ENCODE measurements around the gene MAPK10. TPM values are rescaled to one million over a fixed set of nuclear protein-coding genes. Genes with fewer than 3 reads are reported as not detected.

MAPK10 gene
- not detected in 2 replicates for total RNA-seq (2014; rRNA removed; shearing (Covaris generic))
- 26.0 and 32.0 TPM in 2 replicates for total RNA-seq (2022)
- percentile 52 among the genes with signal in this experiment for Bru-seq, nascent RNA
- percentile 47 among the genes with signal in this experiment for BruChase-seq, experiment 1, labeled RNA remaining after a 6-hour chase
- percentile 52 among the genes with signal in this experiment for BruChase-seq, experiment 2, labeled RNA remaining after a 2-hour chase
- long read RNA-seq, full-length matches to known transcripts, result 15 of 20 reads
- long read RNA-seq, partial matches to known transcripts, result 1 of 20 reads
- long read RNA-seq, other reads (novel, unspliced or antisense), result 4 of 20 reads

DNA sequence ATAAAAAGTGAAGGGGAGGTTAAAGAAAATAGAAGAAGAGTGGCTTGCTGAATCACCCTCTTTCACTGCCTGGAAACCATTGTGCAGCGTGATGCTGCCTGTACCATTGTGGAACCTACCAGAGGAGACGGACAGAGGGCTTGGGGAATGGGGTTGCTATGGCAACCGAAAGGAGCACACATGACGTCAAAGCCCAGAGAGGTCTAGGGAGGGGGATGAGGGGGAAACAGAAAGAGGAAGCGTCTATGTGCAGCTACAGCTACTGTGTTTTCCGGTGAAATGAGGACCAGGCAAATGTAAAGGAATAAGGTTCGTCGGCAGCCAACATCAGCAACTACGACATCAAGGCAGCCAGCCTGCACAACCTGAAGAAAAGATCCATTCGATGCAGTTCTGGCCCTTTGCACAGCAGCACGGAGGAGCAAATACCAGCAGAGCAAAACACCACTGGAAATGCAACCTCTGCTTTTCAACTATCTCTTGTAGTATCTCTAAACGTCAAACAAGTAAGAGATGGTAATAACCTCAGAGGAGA is at the start of gene MAPK10:
Gene MAPK10, minus strand, starts transcription at position 110 of the 535 bp plus-strand sequence.
- Histone ChIP-seq H4K20me1 (ENCODE audit: insufficient read depth, low read length) (no peaks in the 10 kb centered on the region), H3K4me1 (ENCODE audit: insufficient read depth, low read length, poor library complexity, severe bottlenecking) (peaks cover 13% of the 10 kb centered on the region), H3K9me3 (ENCODE audit: low read length) (no peaks in the 10 kb centered on the region), H3K36me3 (ENCODE audit: insufficient read depth, low read length) (no peaks in the 10 kb centered on the region), H3K4me2 (ENCODE audit: low read length) (peak within 1 kb of the TSS; percentile 63), H3K79me2 (ENCODE audit: insufficient read depth, low read depth, low read length) (no peaks in the 10 kb centered on the region), H3K4me3 (ENCODE audit: low read depth, low read length, poor library complexity, severe bottlenecking) (peak within 1 kb of the TSS; percentile 45), H3K27ac (ENCODE audit: low read depth, low read length, poor library complexity, severe bottlenecking) (no peak within 1 kb of the TSS), H2AFZ (ENCODE audit: low read length) (peak within 1 kb of the TSS; percentile 74), H3K9me2 (ENCODE audit: insufficient read depth, low read length) (no peaks in the 10 kb centered on the region)
- ChIA-PET CTCF (ENCODE audit: unreplicated experiment) (interaction anchor here (0.6 kb wide), 1 partner anchor 106 kb away, joined by 5 read pairs; no protein-coding TSS in a partner anchor), POLR2A (interaction anchor here (0.7 to 2.1 kb wide), 5 partner anchors 38 to 592 kb away, joined by 3 to 5 read pairs (median 3); no protein-coding TSS in a partner anchor)
- peak; percentile 87 for DNase-seq (ENCODE audit: low spot score)
- TF ChIP-seq CTCF (conservative IDR thresholded peaks at IDR 0.05; ENCODE audit: low read length), result no peak
- no peak for TF ChIP-seq EZH2phosphoT487 (IDR thresholded peaks at IDR 0.05; ENCODE audit: borderline replicate concordance, low read depth, low read length)
- BruUV-seq (replicated peaks), result no TSS peak
- intact Hi-C loops (cut with micrococcal nuclease; ENCODE audit: unreplicated experiment), result loop anchor here (2.0 kb wide), 2 partner anchors 65 to 79 kb away; no protein-coding TSS in a partner anchor

GRCh38 chr4:86403575-86403974 is 43.7 kb upstream of the MAPK10 start:
- Histone ChIP-seq H4K20me1 (ENCODE audit: insufficient read depth, low read length) (no peaks in the 10 kb centered on the region), H3K9me2 (ENCODE audit: insufficient read depth, low read length) (no peaks in the 10 kb centered on the region), H3K27ac (ENCODE audit: low read depth, low read length, poor library complexity, severe bottlenecking) (no peak overlapping the region), H3K4me3 (ENCODE audit: low read depth, low read length, poor library complexity, severe bottlenecking) (no peak overlapping the region), H3K4me1 (ENCODE audit: insufficient read depth, low read length, poor library complexity, severe bottlenecking) (no peaks in the 10 kb centered on the region), H3K4me2 (ENCODE audit: low read length) (no peak overlapping the region), H3K36me3 (ENCODE audit: insufficient read depth, low read length) (no peaks in the 10 kb centered on the region), H3K79me2 (ENCODE audit: insufficient read depth, low read depth, low read length) (no peaks in the 10 kb centered on the region), H3K9me3 (ENCODE audit: low read length) (no peaks in the 10 kb centered on the region), H2AFZ (ENCODE audit: low read length) (no peak overlapping the region)
- BruUV-seq (replicated peaks), result no TSS peak
- intact Hi-C loops (cut with micrococcal nuclease; ENCODE audit: unreplicated experiment), result no loop called here
- TF ChIP-seq CTCF (conservative IDR thresholded peaks at IDR 0.05; ENCODE audit: low read length) (no peak), EZH2phosphoT487 (IDR thresholded peaks at IDR 0.05; ENCODE audit: borderline replicate concordance, low read depth, low read length) (no peak)
- ChIA-PET POLR2A (no interaction called here), CTCF (ENCODE audit: unreplicated experiment) (no interaction called here)
- DNase-seq (ENCODE audit: low spot score), result no peak

DNA sequence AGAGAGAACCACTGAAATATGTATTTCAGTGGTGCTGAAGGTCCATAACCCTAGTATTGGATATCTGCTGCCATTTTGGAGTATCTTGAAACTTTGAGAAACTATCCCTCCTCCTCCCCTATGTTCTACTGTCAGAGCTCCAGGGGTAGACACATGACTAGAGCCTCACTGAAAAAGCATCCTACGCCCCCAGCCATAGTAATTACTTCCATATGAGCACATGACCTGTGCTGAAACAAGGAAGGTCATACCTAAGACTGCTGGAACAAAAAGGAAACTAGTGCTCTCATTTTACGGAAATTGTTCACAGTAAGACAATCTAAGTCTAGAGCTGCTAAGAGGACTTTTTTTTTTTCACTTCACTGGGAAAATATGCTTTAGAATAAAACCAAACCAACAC is 42.0 kb upstream of the MAPK10 start:
- no peak for DNase-seq (ENCODE audit: low spot score)
- POLR2A ChIA-PET, result no interaction called here
- intact Hi-C loops (cut with micrococcal nuclease; ENCODE audit: unreplicated experiment), result no loop called here
- Histone ChIP-seq H3K4me3 (ENCODE audit: low read depth, low read length, poor library complexity, severe bottlenecking) (no peak overlapping the region), H3K79me2 (ENCODE audit: insufficient read depth, low read depth, low read length) (no peaks in the 10 kb centered on the region), H3K36me3 (ENCODE audit: insufficient read depth, low read length) (no peaks in the 10 kb centered on the region), H3K9me2 (ENCODE audit: insufficient read depth, low read length) (no peaks in the 10 kb centered on the region), H3K4me2 (ENCODE audit: low read length) (no peak overlapping the region), H3K9me3 (ENCODE audit: low read length) (no peaks in the 10 kb centered on the region), H3K27ac (ENCODE audit: low read depth, low read length, poor library complexity, severe bottlenecking) (no peak overlapping the region), H3K4me1 (ENCODE audit: insufficient read depth, low read length, poor library complexity, severe bottlenecking) (no peaks in the 10 kb centered on the region), H2AFZ (ENCODE audit: low read length) (no peak overlapping the region), H4K20me1 (ENCODE audit: insufficient read depth, low read length) (no peaks in the 10 kb centered on the region)
- CTCF ChIA-PET (ENCODE audit: unreplicated experiment), result no interaction called here
- BruUV-seq (replicated peaks), result no TSS peak
- TF ChIP-seq EZH2phosphoT487 (IDR thresholded peaks at IDR 0.05; ENCODE audit: borderline replicate concordance, low read depth, low read length), result no peak
- no peak for TF ChIP-seq CTCF (conservative IDR thresholded peaks at IDR 0.05; ENCODE audit: low read length)
